HG02642 (cell line): Measurements from ENCODE around the gene MORN1.
"Not testable (repeated sequence)": the region's sequence is repeated elsewhere in the genome, so short reads cannot be mapped to it uniquely, and the experiment has no call there.

Experiments
- ATAC-seq: cut with Tn5 transposase; IDR thresholded peaks from one replicate; pipeline ENCODE4 v1.9.1; 2021; ENCODE audit warnings: mild to moderate bottlenecking; ENCODE audit not compliant: unreplicated experiment, poor library complexity

MORN1 gene

DNA sequence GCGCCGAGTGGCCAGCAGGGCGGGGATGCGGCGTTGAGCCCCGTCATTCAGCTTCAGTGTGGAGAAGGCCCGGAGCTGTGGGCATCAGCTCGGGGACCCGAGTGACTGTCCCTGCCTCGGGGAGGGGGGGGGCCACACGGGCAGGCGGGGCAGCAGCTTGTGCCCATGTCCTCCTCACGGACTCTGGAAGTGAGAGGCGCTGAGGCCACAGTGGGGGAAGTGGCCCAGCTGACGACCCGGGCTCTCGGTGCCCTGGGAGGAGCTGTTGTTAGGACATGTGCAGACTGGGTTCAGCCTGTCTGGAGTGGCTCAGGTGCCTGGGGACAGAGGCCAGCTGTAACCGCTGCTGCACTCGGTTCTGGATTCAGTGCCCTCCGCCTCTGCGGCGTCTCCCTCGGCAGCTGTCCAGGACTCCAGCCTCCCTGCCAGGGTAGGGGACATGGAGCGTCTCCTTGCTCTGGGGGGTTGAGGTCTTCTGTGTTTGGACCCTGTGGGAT is 92.2 kb downstream of the MORN1 start:
- no peak for ATAC-seq

DNA sequence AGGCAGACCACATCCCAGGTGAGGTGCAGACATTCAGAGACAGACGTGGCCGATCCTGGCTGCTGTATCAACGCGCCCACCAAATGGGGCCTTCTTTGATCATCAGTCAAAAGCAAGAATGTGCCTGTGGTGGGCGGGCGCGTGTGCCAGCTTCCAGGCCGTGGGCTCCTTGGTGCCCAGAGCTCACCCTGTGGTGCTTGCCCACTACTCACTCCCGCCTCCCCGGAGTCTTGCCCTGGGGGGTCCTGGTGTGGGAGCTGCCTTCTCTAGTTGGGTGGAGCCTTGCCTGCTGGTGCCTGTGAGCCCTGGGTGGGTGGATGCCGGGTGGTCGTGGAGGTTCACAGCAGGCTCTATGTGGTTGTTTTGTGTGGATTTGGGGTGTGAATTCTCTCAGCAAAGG is 92.7 kb downstream of the MORN1 start:
- ATAC-seq = no peak

GRCh38 chr1:2297246-2298011 is 93.9 kb downstream of the MORN1 start:
- ATAC-seq = no peak

GRCh38 chr1:2296614-2297013 is 94.7 kb downstream of the MORN1 start:
- no peak for ATAC-seq

- not testable (repeated sequence) for ATAC-seq
These were observed 95.1 kb downstream of the MORN1 start for GRCh38 chr1:2296211-2296610.

DNA sequence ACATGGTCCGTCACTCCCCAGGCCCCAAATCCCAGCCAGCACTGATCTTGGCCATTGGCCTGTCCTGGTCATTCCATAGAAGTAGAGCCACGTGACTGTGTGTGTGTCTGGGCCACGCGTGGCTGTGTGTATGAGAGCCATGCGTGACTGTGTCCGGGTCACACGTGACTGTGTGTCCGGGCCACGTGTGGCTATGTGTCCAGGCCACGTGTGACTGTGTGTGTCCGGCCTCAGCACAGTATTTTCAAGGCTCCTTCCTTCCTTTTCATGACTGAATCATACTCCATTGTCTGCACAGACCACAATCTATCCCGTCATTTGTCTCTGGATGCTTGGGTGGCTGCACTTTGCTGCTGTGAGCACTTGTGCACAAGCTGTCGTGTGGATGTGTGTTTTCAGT is 95.8 kb downstream of the MORN1 start:
- ATAC-seq = no peak

DNA sequence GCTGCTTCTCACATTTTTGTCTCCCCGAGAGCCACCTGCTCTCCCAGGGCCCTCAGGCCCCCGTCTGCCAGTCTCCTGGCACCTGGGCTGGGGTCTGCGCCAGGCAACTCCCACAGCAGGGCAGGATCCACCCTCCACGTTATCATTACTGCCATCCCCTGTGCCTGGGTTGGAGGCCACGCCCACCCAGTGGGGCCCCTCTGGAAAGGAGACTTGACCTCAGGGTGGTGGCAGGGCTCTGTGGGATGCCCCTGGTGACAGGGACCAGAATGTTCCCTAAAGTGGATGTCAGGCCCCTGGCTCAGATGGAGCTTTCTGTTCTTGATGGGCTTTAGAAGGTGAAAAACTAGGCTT is 96.7 kb downstream of the MORN1 start:
- ATAC-seq = no peak

DNA sequence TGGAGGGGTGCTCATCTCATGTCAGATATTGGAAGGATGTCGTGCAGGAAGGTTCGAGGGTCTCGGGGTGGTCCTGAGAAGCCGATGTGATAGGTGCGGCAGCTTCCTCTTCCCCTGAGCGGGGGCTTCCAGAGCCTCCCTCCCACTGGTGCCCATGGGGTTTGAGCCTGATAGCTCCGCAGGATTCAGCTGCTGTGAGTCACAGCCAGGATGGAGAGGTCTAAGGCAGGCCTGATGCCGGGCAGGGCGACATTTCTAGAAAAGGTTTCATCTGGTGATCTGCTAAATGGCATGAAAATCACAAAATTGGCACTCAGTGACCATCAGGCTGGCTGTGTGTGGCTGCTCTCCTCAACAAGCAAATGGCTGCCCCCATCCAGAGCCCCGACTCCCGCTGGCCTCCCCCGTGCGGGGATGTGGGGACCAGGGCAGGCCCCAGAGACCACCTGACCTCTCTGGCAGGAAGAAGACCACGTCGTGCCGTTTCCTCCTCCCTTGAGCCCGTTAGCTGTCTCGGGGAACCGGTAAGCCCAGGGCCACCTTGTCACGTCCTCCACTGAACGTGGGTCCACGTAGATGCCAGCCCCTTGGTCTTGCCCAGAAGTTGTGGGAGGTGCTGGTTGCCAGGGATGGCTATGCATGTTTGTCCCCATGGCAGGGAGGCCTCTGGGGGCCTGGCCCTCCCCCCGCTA is 97.2 kb downstream of the MORN1 start:
- no peak for ATAC-seq

GRCh38 chr1:2292725-2293450 is 98.5 kb downstream of the MORN1 start:
- no peak for ATAC-seq

DNA sequence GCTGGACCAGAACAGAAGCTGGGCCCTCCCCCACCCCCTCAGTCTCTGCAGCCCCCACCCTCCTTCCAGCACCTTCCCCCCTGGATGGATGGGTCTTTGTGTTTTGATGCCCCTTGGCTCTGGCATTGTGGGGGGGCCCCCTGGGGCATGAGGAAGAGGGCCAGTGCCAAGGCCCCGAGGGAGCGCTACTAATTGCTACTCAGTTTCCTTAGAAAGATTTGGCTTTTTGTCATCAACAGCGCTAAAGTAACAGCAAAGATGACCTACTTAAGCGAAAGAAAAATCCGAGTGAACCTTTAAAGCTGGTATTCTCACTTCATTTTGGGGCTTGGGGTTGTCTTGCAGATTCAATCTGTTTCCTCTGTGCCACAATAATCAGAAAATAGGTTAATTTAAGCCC is 99.8 kb downstream of the MORN1 start:
- ATAC-seq = no peak

DNA sequence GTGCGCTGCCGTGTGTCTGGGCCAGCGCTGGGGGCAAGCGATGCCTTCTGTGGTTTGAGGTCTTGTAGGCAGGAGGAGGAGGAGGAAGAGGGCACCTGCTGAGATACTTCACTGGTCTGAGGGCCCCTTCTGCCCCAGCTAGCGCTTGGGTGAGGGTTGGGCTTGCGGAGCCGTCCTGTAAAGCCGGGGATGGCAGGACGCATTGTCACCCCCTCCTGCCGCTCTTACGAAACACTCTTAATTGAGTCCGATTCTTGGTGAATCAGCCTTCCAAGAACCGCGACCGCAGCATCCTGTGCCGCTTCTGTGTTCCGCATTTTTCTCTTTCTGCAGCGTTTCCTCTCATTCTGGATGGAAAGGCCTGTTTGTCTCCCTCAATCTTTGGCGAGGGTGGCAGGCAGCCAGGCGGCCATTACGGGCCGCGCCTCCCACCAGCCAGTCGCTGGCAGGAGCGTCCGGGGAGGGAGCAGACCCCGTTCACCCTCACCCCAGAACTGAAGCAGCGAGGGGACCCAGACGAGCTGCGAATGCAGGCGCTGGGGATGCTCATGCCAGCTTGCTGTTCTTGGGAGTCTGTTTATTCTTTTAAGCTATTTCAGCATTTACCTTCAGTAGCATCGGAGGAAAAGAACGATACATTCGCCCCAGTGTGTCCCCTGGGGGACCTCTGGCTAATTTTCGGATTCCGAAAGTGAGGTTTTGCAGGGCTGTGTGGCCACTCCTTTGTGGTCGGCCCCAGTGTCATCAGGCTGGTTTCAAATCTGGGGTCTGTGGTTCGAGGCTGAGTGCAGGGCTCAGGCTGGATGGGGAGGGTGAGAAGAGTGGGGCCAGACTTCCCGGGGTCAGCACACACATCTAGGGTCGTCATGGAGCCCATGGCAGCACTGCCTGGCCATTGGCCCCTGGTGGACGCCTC is 100.5 kb downstream of the MORN1 start:
- peak; percentile 45 for ATAC-seq

DNA sequence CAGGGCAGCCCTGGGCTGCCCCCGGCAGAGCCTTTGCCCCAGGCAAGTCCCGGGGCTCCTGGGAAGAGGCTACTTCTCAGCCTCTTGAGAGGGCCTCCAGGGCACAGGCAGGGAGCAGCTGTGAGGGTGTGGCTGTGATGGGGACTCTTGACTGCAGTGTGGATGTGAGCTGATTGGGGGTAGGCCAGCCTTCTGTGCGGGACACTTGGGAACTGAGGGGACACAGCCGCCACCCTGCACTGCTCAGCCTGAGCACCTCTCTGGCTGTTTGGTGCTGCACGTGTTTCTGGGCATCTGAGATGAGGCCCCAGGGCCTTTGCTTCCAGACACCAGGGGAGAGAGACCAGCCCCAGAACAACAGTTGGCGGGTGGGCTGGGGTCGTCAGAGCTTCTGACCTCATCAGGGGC is 101.2 kb downstream of the MORN1 start:
- peak; percentile 29 for ATAC-seq

- no peak for ATAC-seq
These were observed 101.7 kb downstream of the MORN1 start for GRCh38 chr1:2289607-2290006.

DNA sequence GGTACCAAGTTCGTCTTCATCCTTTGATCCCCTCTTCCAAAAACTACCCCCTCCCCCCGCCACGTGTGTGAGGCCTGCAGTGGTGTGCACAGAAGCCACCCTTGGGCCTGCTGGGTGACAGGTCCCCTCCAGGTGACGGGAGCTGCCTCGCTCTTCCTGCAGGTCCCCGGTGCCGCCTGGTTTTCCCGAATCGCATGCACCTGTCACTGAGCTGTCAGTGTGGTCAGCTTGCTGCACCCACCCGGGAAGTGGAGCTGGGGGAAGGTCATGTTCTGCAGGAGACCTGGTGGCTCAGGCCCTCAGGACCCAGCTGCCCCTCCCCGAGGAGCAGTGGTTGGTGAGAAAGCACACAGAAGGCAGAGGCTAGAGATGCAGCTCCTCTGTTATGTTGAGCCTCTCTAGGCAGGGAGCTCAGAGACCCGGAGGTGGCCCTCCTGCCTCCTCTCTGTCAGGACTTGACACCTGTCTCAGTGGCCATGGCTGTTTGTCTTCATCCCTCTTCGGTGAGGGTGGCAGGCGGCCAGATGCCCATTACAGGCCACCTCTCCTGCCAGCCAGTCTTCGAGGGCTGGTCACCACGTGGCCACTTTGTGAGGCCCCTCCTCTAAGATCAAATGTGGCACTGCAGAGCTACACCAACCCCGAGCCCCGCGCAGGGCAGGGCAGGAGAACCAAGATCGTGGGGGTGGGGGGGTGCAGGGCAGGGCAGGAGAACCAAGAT is 102.4 kb downstream of the MORN1 start:
- no peak for ATAC-seq

DNA sequence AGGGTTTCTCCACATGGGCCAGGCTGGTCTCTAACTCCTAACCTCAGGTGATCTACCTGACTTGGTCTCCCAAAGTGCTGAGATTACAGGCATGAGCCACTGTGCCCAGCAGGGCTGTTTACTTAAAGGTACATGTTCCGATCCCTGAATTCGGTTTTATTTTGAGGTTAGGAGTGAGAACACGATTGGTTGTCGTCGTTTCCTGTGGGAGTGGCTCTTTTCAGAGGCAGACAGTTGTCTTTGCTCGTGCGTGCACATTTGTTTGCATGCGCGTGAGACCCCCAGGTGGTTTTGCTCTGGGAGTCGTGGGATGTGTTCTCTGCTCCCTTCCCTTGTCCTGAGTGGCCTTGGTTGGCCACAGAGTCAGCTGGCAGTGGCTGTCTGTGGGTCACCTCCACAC is 103.0 kb downstream of the MORN1 start:
- ATAC-seq = no peak

DNA sequence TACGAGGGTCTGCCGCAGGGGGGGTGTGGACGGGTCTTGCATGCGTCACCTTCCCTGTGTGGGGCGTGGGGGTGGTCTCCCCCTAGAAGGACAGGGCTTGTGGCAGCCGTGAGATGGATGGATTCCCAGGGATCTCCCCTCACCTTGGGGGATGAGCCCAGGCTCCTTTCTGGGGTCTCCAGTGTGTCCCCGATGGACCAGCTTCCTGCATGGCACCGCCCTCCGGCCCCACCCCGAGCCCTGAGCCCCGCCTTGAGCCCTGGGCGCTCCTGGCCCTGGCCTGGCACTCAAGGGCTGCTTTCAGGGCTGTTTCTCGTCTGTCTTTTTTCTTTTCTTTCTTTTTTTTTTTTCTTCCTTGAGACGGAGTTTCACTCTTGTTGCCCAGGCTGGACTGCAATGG is 103.7 kb downstream of the MORN1 start:
- no peak for ATAC-seq

- ATAC-seq = no peak
These were observed 104.4 kb downstream of the MORN1 start for GRCh38 chr1:2286923-2287322.

DNA sequence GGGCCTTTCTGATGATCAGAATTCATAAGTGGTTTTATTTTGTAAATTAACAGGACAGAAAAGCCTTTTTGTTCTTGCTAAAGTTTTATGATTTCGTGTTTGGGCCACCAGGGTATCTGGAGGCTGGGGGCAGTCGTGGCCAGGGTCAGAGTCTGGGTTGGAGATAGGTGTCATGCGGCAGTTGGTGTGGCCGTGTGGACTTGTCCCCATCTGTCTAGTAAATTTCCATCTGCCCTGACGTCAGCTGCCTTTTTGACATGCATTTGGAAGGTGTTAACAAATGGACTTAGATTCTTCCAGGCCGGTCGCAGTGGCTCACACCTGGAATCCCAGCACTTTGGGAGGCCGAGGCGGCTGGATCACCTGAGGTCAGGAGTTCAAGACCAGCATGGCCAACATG is 106.4 kb downstream of the MORN1 start:
- no peak for ATAC-seq

DNA sequence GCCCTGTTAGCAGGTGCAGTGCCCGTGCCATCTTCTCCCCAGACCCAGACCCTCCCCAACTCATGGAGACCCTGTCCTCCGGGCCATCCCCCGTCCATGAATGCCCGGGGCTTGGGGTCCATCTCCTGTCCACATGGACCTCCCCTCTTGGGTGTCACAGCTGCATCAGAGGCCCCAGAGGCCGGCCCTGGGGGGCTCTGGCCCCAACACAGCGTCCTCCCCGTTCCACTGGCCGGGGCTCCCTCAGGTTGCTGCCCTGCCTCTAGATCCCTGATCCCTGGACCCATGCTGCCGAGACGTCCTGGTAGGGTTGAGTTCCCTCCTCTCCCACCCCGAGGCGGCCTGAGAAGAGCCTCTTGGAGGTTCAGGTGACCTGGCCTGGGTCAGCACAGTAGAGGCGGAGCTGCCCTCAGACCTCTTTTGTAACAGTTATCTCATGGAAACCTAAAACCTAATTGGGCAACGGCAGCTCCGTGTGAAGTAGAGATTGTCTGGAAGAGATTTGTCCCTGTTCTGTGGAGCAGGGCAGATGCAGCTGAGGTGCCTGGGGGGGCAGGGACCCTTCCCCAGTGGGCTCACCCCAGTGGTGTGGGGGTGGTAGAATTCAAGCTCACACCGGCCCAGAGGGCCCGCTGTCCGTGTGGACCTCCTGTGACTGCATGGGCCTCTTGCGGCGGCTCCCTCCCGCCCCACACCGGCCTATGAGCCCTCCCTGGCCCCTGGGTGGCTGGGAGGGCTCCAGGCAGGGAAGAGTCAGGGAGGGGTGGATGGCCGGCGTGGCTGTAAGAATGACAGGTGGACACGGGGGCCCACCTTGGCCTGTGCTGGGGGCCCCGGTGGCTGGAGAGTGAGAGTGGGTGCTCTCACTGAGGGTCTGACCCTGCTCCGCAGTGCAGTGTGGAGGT is 107.1 kb downstream of the MORN1 start:
- no peak for ATAC-seq
